WTC11 (cell line): ENCODE measurements around the gene GJD3.

Experiments used
- ATF3 ChIP-seq: sonication (generic); formaldehyde crosslinking; conservative IDR thresholded peaks from 2 replicates; pipeline ENCODE4 v1.8.1; 2022; ENCODE audit warnings: mild to moderate bottlenecking, missing genetic modification reagents
- CTCF ChIP-seq: fragments of 200-600 bp; IDR thresholded peaks from 2 replicates; pipeline ENCODE4 v1.8.0; 2022; ENCODE audit warnings: antibody characterized with exemption
- NR3C1 ChIP-seq: sonication (generic); formaldehyde crosslinking; conservative IDR thresholded peaks from 2 replicates; pipeline ENCODE4 v1.8.1; 2023; ENCODE audit warnings: low read depth, mild to moderate bottlenecking, missing genetic modification reagents
- SP1 ChIP-seq: sonication (generic); formaldehyde crosslinking; conservative IDR thresholded peaks from 2 replicates; pipeline ENCODE4 v1.8.1; 2022; ENCODE audit warnings: missing genetic modification reagents
- TF ChIP-seq, protein P1 (sequence below): sonication (generic); formaldehyde crosslinking; IDR thresholded peaks from 2 replicates; pipeline ENCODE4 v1.8.1; 2022; ENCODE audit warnings: mild to moderate bottlenecking, moderate library complexity, missing genetic modification reagents
- TF ChIP-seq, protein P2 (sequence below): sonication (generic); formaldehyde crosslinking; IDR thresholded peaks from 2 replicates; pipeline ENCODE4 v1.8.0; 2022; ENCODE audit warnings: mild to moderate bottlenecking, missing genetic modification reagents
- TF ChIP-seq, protein P3 (sequence below): sonication (generic); formaldehyde crosslinking; IDR thresholded peaks from 2 replicates; pipeline ENCODE4 v1.8.1; 2023; ENCODE audit warnings: mild to moderate bottlenecking, missing genetic modification reagents, moderate library complexity

DNA sequence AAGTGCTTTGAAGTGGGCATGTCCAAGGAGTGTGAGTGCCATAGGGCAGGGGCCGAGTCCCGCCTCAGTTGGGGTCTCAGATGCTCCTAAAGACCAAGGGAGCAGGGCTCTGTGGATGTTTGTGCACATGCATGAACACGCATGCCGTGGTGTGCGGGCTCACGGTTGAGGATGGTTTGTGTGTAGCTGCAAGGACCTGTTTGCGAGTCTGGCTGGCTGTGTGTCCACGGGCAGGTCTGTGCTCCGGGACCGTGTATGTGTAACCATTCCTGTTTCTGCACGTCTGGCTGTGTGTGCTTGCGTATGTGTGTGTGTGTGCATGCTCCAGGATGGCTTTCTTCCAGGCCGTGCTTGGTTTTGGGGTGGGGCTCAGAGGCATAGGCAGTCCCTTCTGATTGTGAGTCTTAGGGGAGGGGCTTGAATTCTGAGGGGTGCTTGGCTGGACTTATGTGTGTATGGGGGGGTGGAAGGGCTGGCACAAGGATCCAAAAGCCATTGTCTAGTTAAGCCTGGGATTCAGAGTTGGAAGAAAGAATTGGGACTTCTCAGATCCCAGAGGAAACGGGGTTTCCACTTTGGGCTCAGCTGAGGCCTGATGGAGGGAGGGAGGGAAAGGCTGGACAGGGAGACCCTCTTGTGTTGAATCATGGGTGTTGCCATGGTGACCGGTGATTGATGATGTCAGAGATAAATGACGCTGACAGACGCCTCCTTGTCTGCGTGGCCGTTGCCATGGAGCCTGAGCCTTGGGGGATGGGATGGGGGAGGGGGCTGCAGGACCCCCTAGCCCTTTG lies 14.4 kb downstream of the GJD3 start:
- TF ChIP-seq CTCF = no peak
- TF ChIP-seq, protein P1, sequence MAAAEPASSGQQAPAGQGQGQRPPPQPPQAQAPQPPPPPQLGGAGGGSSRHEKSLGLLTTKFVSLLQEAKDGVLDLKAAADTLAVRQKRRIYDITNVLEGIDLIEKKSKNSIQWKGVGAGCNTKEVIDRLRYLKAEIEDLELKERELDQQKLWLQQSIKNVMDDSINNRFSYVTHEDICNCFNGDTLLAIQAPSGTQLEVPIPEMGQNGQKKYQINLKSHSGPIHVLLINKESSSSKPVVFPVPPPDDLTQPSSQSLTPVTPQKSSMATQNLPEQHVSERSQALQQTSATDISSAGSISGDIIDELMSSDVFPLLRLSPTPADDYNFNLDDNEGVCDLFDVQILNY (CRISPR knock-in tag) = no peak
- TF ChIP-seq NR3C1 = no peak
- no peak for TF ChIP-seq SP1 (CRISPR knock-in tag)
- no peak for TF ChIP-seq ATF3 (CRISPR knock-in tag)
- TF ChIP-seq, protein P2, sequence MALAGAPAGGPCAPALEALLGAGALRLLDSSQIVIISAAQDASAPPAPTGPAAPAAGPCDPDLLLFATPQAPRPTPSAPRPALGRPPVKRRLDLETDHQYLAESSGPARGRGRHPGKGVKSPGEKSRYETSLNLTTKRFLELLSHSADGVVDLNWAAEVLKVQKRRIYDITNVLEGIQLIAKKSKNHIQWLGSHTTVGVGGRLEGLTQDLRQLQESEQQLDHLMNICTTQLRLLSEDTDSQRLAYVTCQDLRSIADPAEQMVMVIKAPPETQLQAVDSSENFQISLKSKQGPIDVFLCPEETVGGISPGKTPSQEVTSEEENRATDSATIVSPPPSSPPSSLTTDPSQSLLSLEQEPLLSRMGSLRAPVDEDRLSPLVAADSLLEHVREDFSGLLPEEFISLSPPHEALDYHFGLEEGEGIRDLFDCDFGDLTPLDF (CRISPR knock-in tag) = no peak
- TF ChIP-seq, protein P3, sequence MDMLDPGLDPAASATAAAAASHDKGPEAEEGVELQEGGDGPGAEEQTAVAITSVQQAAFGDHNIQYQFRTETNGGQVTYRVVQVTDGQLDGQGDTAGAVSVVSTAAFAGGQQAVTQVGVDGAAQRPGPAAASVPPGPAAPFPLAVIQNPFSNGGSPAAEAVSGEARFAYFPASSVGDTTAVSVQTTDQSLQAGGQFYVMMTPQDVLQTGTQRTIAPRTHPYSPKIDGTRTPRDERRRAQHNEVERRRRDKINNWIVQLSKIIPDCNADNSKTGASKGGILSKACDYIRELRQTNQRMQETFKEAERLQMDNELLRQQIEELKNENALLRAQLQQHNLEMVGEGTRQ (CRISPR knock-in tag) = no peak
